LNCaP clone FGC (cell line): ENCODE data around the gene SGMS1.

Experiments used
- DNase-seq: peaks from one replicate; pipeline ENCODE4 v3.0.0-alpha.2; 2011; ENCODE audit warnings: low read depth
- H3K4me3 ChIP-seq: 2 replicates; pipeline ENCODE4 v1.5.1; 2011; ENCODE audit warnings: mild to moderate bottlenecking, low read depth, low read length, control low read depth
- TF ChIP-seq, protein P1 (sequence below): IDR thresholded peaks from 2 replicates; pipeline ENCODE4 v1.5.1; 2012; ENCODE audit warnings: mild to moderate bottlenecking; ENCODE audit not compliant: control insufficient read depth, insufficient read depth; ENCODE audit errors: extremely low read depth

SGMS1 gene

DNA sequence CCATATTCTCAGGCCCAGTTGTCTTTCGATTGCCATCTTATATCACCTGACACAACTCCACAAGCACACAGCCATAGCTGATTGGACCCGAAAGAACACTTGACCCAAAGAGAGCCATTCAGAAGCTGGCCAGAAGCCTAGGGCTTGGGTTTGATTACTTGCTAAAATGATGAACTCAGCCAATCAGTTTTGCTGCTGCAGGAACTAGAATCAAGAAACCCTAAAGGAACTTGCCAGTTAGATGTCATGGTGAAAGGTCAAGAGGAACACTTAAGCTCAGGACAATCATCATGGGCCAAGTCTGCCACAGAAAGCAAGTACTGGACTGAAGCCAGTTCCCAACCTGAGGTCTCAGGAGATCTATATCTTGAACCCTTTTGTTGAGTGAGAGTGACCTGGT, 150.0 kb downstream of the SGMS1 start:
- H3K4me3 ChIP-seq = no peak overlapping the region
- TF ChIP-seq, protein P1, sequence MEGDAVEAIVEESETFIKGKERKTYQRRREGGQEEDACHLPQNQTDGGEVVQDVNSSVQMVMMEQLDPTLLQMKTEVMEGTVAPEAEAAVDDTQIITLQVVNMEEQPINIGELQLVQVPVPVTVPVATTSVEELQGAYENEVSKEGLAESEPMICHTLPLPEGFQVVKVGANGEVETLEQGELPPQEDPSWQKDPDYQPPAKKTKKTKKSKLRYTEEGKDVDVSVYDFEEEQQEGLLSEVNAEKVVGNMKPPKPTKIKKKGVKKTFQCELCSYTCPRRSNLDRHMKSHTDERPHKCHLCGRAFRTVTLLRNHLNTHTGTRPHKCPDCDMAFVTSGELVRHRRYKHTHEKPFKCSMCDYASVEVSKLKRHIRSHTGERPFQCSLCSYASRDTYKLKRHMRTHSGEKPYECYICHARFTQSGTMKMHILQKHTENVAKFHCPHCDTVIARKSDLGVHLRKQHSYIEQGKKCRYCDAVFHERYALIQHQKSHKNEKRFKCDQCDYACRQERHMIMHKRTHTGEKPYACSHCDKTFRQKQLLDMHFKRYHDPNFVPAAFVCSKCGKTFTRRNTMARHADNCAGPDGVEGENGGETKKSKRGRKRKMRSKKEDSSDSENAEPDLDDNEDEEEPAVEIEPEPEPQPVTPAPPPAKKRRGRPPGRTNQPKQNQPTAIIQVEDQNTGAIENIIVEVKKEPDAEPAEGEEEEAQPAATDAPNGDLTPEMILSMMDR = no peak
- DNase-seq = no peak

DNA sequence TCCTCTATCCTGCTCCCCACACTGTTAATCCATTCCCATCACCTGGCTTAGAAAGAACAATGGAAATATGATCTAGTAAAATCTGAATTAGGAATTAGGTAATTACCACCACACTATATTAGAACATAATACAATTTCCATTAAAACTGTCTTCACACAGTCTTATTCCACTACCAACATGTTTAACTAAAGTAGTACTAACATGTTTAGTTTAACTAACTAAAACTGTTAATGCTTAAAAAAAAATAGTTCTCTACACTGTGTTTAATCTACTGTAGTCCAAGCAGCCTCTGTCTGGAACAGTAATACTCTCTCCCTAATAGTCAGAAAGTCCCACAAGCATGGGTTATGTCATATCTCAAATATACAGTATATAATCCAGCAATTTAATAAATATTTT, 150.8 kb downstream of the SGMS1 start:
- DNase-seq = no peak
- no peak overlapping the region for H3K4me3 ChIP-seq
- TF ChIP-seq, protein P1 = no peak

DNA sequence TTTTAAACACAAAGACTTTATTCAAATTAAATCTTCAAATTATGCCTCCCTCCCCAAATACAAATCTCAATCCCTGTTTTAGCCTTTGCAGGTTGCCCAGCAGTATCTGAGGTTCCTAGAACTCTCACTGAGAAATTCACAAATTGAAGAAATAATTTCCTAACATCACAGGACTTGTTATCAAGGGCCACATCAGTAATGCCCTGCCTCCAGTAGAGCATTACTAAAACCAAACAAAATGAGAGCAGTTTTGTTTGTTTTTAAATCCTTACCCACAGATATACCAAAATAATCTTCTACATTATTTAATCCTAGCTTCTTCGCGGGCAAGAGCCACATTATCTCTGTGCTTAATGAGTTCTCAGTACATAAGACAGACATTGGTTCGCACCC, 152.2 kb downstream of the SGMS1 start:
- no peak for DNase-seq

DNA sequence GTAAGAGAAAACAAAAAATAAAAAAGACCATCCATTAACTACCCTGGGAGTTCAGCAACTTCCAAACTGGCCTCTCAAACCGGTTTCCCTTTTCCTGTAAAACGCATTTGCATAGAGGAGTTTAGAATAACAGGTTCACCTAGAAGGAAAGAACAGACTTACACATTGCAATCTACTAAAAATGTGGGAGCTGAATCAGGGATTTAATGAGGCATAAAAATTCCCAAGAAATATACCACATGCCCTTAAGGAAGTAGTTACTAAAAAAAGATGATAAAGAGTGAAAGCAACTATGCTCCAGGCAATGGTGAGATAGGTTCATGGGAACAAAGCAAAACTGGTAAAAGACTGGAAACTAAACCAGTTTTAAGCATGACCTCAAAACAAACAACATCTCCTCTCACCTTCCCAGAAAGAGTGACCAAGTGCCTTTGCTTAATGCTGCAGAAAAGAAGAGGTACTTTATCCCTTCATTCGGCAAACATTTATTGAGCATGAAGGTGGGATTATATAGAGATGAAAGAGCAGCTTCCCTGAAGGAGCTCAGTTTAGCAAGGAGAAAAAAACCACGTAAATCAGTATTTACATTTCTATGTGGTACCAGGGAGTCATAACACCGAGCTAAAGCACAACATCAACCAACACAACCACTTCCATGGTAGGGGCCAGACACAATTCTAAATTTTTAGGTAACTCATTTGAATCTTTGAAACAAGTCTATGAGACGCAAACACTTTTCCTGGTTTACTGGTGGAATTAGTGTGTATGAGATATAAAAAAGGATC, 152.8 kb downstream of the SGMS1 start:
- TF ChIP-seq, protein P1 = no peak
- H3K4me3 ChIP-seq = peak overlapping the region; percentile 31
- DNase-seq = peak; percentile 87

More for the DNA sequence above, 152.2 kb downstream of the SGMS1 start:
- H3K4me3 ChIP-seq = peak overlapping the region; percentile 31
- TF ChIP-seq, protein P1 = no peak

DNA sequence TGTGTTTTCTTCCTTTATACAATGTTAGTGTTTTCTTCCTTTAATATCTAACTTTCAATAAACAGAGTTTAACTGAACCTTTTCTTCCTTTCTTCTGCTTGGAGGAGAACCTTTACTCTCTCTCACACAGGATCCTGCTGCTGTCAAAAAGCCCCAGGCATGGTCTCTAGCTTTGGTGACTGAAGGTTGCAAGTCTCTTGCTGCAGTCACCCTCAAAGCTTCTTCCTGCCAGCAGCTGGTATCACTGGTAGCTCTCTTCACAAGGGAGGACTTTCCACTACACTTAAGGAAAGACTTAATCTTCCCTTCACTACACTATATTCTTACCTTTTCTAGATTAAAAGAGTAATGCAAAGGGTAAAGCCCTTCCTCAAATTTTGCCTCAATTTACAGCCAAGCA, 153.4 kb downstream of the SGMS1 start:
- TF ChIP-seq, protein P1 = no peak
- no peak for DNase-seq
- peak overlapping the region; percentile 26 for H3K4me3 ChIP-seq

DNA sequence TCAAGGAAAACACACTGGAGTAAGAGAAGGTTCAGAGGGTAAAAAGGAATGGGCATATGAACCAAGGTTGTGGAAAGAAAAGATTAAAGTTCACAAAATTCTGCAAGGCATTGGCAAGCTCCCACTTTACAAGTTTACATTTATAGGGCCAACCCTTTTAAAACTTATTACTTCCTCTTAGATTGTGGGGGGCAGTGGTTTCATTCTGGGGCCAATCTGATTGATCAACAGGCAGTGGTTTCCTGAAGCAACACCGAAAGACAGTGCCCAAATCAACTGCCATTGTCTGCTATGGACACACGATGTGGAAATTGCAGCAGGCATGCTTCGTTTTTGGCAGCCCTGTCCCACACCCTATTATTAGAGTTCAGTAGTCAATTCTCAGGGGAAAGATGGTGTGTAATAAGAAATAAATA, 154.0 kb downstream of the SGMS1 start:
- DNase-seq = no peak
- TF ChIP-seq, protein P1 = no peak
- peak overlapping the region; percentile 24 for H3K4me3 ChIP-seq

DNA sequence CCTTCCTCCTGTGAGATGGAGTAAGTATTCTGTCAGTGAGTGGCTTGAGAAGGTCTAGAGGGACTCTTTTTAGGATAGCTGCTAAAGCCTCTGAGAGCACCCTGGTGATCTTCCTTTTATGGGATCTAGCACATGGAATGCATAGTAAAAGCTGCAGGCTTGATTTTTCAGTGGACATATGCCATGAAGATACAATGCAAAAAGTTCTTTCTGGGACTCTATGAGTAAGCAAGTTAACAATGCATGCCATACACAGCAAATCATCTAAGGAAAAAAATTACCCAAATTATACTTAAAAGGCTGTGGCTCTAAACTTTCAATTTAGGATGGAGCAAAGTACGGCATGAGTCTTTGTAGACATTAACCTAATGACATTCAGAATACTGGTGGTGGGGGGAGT, 154.5 kb downstream of the SGMS1 start:
- no peak for DNase-seq
- H3K4me3 ChIP-seq = peak overlapping the region; percentile 24
- TF ChIP-seq, protein P1 = no peak
